Measurements from ENCODE around the gene SETBP1.

Gene SETBP1

GRCh38 chr18:44815108-44815507, 134.4 kb downstream of the SETBP1 start:
- DNase-seq (ENCODE audit: low read depth in 2 of 2) = no peak

GRCh38 chr18:44816050-44816449, 135.4 kb downstream of the SETBP1 start:
- DNase-seq (ENCODE audit: low read depth in 2 of 2) = no peak

GRCh38 chr18:44816477-44816876, 135.8 kb downstream of the SETBP1 start:
- DNase-seq (ENCODE audit: low read depth in 2 of 2) = no peak

DNA sequence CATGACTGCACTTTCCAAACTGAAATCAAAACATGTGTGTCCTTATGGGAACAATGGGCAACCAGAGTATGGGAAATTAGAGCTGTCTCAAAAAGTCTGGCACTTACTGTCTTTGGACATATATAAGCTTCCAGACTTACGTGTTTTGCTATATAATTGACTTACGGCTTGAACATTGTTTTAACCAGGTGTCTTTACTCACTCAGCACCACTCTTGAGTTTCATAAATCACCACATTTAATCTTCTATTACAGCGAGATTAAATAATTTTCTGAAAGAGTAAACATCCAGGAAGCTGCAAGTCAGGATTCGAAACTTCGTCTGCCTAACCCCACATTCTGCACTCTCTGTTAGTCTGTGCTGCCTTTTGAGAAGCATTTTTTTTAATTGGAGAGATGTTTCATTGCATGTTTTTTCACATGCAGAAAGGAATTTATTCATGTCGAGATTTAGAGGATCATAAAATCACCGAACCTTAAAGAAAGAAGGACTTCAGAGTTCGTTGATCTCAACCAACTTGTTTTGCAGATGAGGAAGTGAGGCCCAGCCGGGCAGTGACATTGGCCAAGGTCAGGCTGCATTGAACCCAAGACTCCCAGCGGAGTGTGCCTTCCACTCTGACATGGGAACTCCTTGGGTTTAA, 137.3 kb downstream of the SETBP1 start:
- DNase-seq (ENCODE audit: low read depth in 2 of 2) = no peak

DNA sequence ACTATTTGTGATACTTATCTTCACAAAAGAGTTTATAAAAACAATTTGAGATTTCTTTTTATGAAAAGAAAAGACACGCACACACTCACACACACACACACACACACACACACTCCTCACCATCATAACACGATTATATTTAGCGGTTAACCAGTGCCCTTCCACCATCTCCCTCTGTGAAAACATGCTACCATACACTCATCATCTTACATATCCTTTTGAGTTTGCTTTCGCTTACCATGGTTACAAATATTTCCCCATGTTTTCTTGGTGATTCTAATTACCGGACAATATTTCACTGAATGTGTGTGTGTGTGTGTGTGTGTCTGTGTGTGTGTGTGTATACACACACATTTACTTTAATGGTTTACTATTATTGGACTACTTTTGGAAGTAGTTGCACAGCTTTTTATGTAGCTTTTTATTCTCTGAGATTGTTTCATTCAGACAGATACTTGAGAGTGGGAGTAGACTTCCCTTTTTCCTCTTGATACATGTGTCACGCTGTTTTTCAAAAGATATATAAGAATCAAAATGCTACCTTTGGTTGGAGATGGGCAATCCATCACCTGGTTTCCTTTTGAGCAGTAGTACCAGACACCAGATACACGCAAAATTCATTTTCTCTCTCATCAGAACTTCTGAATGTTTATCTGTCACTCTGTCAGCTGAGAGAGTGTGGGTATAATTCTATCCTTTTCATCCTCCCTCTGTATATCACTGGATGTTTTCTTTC, 138.1 kb downstream of the SETBP1 start:
- DNase-seq (ENCODE audit: low read depth in 2 of 2) = no peak

GRCh38 chr18:44819944-44820510, 139.3 kb downstream of the SETBP1 start:
- no peak for DNase-seq (ENCODE audit: low read depth in 2 of 2)

DNA sequence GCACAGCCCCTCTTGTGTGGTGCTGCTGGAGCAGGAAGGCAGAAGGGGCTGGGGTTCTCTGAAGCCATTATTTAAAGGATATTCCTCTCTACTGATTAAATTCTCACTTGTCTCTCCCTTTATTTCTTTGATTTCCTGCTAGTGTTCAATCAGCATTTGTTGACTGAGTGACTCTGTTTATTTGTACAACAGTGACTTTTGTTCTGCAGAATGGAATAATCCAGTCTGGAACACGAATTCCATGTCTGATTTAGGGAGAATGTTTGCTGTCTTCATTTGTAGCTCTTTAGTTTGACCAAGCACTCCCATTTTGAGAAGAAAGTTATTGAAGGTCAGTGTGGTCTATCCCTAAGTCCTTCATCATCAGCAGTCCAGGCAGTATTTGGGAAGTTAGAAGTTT, 141.2 kb downstream of the SETBP1 start:
- no peak for DNase-seq (ENCODE audit: low read depth in 2 of 2)

- DNase-seq (ENCODE audit: low read depth in 2 of 2) = no peak
Measured at GRCh38 chr18:44823286-44823685, 142.6 kb downstream of the SETBP1 start.

GRCh38 chr18:44823782-44824181, 143.1 kb downstream of the SETBP1 start:
- peak in 1 of 2 experiments; percentile 32 for DNase-seq (ENCODE audit: low read depth in 2 of 2)

GRCh38 chr18:44824884-44825283, 144.2 kb downstream of the SETBP1 start:
- no peak for DNase-seq (ENCODE audit: low read depth in 2 of 2)

DNA sequence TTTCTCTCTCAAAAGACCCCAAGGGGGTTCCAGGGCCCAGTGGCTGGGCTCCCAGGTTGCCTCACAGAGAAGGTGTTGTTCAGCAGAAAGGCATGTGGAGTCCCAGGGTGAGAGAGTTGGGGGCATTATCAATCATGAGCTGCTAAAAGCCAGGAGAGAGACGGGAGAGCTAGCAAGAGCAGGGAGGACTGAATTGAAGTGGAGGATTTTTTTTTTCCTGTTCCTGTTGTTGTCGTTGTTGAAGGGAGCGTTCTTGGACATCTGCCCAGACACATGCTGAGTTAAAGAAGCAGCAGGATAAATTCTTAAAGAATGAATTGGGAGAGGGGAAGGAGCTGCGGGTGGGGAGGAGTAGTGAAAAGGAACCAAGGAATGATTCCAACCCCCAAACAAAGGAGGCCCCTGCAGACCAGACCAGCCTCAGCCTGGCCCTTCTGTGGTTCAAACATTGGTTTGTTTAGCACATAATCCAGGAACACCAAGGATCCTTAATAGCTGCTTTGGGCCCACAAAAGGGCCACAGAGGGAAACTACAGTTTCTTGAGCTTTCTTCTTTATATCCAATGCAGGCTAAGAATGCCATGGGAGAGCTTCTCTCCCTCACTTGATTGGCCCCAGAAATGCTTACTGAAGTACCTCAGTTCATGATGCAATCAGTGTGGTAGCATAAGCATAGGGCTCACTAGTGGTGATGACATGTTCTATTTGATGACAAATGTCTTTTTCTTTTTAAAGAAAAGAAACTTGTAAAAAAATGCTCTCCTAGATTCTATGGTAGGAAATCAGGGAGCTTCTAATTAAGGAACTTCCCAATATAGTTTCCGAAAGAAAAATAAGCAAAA, 146.0 kb downstream of the SETBP1 start:
- peak; percentile 99 for DNase-seq (ENCODE audit: low read depth in 2 of 2)

DNA sequence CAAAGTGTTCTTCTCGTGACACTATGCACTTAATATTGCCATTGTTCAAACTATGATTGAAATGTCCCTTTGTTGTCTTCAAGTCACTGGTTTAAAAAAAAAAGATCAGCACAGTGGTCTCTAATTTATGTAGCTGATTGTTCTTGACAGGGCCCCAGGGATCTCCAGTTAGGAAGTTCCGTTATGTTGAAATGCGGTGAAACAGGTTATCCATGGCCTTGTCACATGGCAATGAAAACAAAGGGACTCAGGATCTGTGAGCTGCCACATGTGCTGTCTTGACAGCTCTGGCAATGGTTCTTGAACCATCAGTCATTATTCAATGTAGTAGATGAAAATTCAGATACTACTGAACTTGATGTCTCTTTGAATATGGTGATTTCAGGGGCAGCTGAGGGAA, 147.4 kb downstream of the SETBP1 start:
- DNase-seq (ENCODE audit: low read depth in 2 of 2) = no peak

- peak; percentile 65 to 70 for DNase-seq (ENCODE audit: low read depth in 2 of 2)
Measured at GRCh38 chr18:44830581-44830980, 149.9 kb downstream of the SETBP1 start.

- no peak for DNase-seq (ENCODE audit: low read depth in 2 of 2)
Measured at GRCh38 chr18:44833786-44834185, 153.1 kb downstream of the SETBP1 start.

DNA sequence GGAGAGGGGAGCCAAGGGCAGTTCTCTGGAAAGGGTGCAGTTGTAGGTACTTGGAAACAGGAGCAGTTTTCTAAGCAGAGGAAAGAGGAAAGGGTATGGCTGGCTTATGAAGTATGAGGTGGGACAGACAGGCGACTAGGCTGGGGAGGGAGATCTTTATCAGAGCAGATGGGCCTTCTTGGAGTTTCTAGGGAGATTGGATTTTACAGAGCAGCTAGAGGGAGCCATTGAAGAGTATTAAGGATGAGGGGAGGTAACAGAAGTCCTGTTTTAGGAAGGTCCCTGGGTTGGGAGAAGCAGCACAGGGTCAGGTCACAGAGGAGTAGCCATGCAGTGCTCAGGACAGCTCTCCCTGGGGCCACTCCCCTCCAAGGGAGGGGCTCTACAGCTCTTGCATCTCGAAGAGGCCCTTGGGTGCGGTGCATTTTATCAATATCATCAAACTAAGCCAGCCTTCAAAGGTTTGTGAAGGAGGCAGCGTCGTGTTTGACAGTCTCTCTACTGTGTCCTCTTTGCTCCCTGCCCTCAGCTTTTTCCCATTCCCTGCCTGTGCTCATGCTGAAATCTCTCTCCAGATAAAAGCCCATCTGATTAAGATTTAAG, 154.3 kb downstream of the SETBP1 start:
- no peak for DNase-seq (ENCODE audit: low read depth in 2 of 2)

DNA sequence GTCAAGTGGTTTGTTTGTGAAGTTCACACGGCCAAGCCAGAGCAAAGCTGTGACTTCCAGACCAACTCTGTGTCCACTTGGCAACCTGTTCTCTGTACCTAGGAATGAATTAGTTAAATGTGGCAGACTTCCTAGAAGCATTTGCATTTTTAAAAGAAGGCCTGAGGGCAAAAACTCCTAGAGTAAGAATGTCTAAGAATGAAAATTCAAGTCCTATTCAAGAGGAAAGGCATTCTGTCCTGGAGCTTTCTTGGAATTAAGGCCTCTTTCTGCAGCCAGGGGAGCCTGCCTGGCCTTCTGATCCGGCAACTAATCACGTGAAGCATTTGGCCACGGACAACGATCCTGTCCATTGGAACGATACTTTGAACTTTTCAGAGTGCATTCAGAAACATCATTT, 155.0 kb downstream of the SETBP1 start:
- no peak for DNase-seq (ENCODE audit: low read depth in 2 of 2)

DNA sequence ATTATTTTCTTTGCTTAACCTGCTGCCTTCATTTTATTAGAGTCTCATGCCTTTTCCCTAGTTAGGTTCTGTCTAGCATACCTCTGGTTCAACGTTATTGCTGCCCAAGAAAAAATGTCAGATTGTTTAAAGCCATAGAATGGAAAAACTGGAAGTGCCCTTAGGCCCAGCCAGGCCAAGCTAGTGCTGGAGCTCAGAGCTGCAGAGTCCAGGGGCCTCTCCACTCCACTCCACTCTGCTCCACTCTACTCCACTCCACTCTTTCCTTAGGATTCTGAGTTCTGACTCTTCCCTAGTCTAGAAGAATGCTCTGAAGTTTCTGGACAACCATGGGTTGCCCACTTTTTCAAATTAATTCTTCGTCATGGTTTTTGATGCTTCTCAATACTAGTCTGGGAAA, 155.6 kb downstream of the SETBP1 start:
- no peak for DNase-seq (ENCODE audit: low read depth in 2 of 2)

DNA sequence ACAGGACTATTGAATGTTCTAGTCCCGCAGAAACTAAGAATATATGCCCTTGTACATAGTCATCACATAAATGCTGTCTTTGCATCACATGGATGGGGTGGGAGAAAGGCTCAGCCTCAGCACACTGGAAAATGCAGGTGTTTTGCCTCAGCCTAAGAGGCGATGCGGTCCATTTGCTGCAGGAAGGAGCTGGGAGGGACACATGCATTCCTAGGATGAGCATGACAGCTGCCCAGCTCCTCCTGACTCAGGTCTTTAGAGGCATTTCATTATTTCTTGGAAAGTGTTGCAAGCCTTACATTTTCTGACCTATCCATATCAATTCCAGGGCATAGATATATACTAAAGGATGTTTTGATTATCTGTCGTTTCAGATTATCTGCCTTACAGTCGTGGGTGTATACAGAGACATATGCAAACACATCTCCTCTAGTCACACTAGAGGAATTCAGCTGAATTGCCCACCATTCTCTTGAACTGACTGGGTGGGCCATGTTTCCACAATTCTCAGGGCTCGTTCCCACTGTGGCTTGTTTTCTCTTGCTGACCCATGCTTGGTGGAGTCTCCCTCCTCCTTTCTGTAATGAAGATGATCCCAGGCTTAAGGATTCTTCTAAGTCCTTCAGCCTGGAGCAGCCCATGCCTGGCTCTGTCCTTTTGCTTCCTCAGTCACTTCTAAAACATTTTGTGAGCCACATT, 156.9 kb downstream of the SETBP1 start:
- DNase-seq (ENCODE audit: low read depth in 2 of 2) = no peak

GRCh38 chr18:44838971-44839666, 158.4 kb downstream of the SETBP1 start:
- DNase-seq (ENCODE audit: low read depth in 2 of 2) = peak in 1 of 2 experiments; percentile 21

DNA sequence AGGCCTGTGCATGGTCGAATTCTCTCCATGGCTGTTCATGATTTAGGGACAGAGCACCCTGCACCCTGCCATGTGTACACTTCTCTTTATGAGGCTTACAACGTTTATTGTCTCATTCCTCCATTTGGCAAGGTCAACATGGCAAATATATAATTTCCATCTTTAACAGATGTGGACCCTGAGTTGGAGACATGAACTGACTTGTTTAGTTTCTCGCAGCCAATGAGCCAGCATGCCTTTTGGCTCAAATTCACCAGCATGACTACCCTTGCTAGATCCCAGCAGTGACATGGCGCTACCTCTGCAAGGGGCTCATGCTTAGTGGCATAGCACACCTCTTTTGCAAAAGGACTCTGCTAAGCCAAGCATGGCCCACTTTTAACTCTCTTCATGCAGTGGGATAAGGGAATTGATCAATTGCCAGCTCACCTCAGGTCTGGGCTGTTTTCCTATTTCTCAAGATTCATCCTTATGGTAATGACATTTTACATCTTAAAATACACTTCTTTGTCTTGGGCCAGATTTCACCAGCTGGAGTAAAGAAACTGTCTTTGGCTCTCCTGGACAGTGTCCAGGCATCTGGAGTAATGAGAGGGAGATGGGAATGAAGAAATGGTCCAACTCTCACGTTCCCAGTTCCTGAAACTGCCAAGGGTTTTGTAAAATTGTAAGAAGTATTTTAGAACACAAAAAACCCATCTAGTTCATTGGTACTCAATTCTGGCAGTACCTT, 159.5 kb downstream of the SETBP1 start:
- DNase-seq (ENCODE audit: low read depth in 2 of 2) = peak; percentile 50 to 56

Data from fibroblast of skin of left biceps (primary cell).